Measurements from ENCODE around the gene GZMB. TPM values are rescaled to one million over a fixed set of nuclear protein-coding genes. Genes with fewer than 3 reads are reported as not detected.

GZMB gene
- total RNA-seq, 1 experiment from 2014 or later, result not detected

DNA sequence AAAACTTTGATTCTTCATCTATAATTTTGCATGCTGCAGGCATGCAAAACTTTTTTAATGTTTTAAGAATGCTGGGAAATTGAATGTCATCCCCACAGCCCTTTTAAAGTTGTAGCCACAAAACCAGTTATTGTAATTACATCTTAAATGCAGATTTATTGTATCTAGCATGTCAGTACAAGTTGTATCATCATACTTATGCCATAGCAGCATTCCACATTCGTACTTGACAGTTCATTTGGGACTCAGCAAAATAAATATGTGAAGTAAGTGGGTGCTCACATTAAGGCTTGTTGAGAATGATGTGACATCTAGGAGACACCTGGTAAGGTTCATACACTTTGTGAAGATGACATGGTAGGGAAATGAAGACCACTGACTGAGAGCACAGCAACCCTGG lies 44.0 kb upstream of the GZMB start:
- no CpG with 5 or more reads among the region's 1 CpG for WGBS (ENCODE audit: extremely low coverage, insufficient read length, low lambda C conversion rate)
- no peaks in the 10 kb centered on the region for H3K79me2 ChIP-seq (ENCODE audit: insufficient read depth, low read length)
- no peaks in the 10 kb centered on the region for H4K20me1 ChIP-seq (ENCODE audit: control insufficient read depth, insufficient read depth, insufficient read length)
- H3K14ac ChIP-seq (ENCODE audit: insufficient read depth, low read length), result no peak overlapping the region
- H2AFZ ChIP-seq (ENCODE audit: low read length), result no peak overlapping the region
- Mint-ChIP-seq H3K27me3 (ENCODE audit: low read depth) (peaks cover 15% of the 10 kb centered on the region), H3K4me1 (peaks cover 3% of the 10 kb centered on the region in 2 experiments), H3K27ac (no peak overlapping the region), H3K9me3 (peaks cover 0 to 16% of the 10 kb centered on the region in 2 experiments; a peak in 2 of 5 replicates), H3K36me3 (ENCODE audit: insufficient read depth in 1 of 3, low read depth in 3 of 3) (peaks cover 0 to 4% (median 0%) of the 10 kb centered on the region in 3 experiments; a peak in 1 of 7 replicates), H3K4me3 (no peak overlapping the region)
- H3K4ac ChIP-seq (ENCODE audit: low read depth, low read length), result no peak overlapping the region
- no peak for TF ChIP-seq CTCF (conservative IDR thresholded peaks at IDR 0.05)
- no peak overlapping the region for H4K8ac ChIP-seq (replicated peaks; ENCODE audit: insufficient read length, low read depth, low read length)
- H3K4me2 ChIP-seq (ENCODE audit: insufficient read depth, insufficient read length, low read length), result no peak overlapping the region
- no peak overlapping the region for H2BK20ac ChIP-seq (ENCODE audit: low read depth, low read length, poor library complexity, severe bottlenecking)
- DNase-seq, result no peak
- no peak overlapping the region for H3K56ac ChIP-seq (ENCODE audit: insufficient read length, low read depth, low read length)
- no peak overlapping the region for H3K9ac ChIP-seq (ENCODE audit: extremely low read depth, insufficient read length, low read length)
- H3K27ac ChIP-seq (ENCODE audit: insufficient read length, low read depth, low read length), result no peak overlapping the region
- no peaks in the 10 kb centered on the region for H3K79me1 ChIP-seq (ENCODE audit: insufficient read depth, low read depth, low read length, poor library complexity, severe bottlenecking)
- H3K4me1 ChIP-seq (ENCODE audit: insufficient read depth, low read length), result no peaks in the 10 kb centered on the region
- H3K23ac ChIP-seq (ENCODE audit: insufficient read length, low read depth, low read length), result no peak overlapping the region
- H2BK12ac ChIP-seq (ENCODE audit: insufficient read length, low read depth, low read length), result no peak overlapping the region
- no peak overlapping the region for H3T11ph ChIP-seq (ENCODE audit: low read length)
- H4K5ac ChIP-seq (ENCODE audit: insufficient read length, low read depth, low read length), result no peak overlapping the region
- H3K18ac ChIP-seq (ENCODE audit: insufficient read length, low read depth, low read length), result no peak overlapping the region
- no peaks in the 10 kb centered on the region for H3K27me3 ChIP-seq (ENCODE audit: insufficient read depth, low read length)
- no peak overlapping the region for H2BK15ac ChIP-seq (ENCODE audit: low read depth, low read length)
- no peak overlapping the region for H4K91ac ChIP-seq (ENCODE audit: insufficient read length, low read depth, low read length)
- H2AK5ac ChIP-seq (ENCODE audit: insufficient read length, low read length), result no peak overlapping the region
- H3K9me3 ChIP-seq (ENCODE audit: control insufficient read depth, low read depth, low read length), result no peaks in the 10 kb centered on the region
- H2BK5ac ChIP-seq (ENCODE audit: insufficient read length, low read length), result no peak overlapping the region
- no peak overlapping the region for H2BK120ac ChIP-seq (ENCODE audit: low read depth, low read length, poor library complexity, severe bottlenecking)
- no peaks in the 10 kb centered on the region for H3K23me2 ChIP-seq (ENCODE audit: insufficient read length, low read depth, low read length, poor library complexity, severe bottlenecking)

All from H9 (cell line).